ENCODE data around the gene CTNNA2.

- TF ChIP-seq MGA (IDR thresholded peaks at IDR 0.05) (no peak), ZNF274 (IDR thresholded peaks at IDR 0.05; ENCODE audit: borderline replicate concordance, low read depth, low read length) (no peak), ARID3A (IDR thresholded peaks at IDR 0.05; ENCODE audit: borderline replicate concordance, low read depth, low read length) (no peak), RFX5 (IDR thresholded peaks at IDR 0.05; ENCODE audit: low read depth, low read length) (no peak), CTCF (IDR thresholded peaks at IDR 0.05 in 2 of 3, conservative IDR thresholded peaks at IDR 0.05 in 1 of 3; ENCODE audit: insufficient read depth in 2 of 3, low read depth in 1 of 3, low read length in 3 of 3) (no peak), ATF7 (IDR thresholded peaks at IDR 0.05) (no peak), NCOA1 (IDR thresholded peaks at IDR 0.05; ENCODE audit: low read depth) (no peak)
Observed at GRCh38 chr2:79980116-79980515, 467.3 kb downstream of the CTNNA2 start.

Data from K562 (cell line).